ENCODE data around the gene HSP90AA1.

- TF ChIP-seq CTCF (IDR thresholded peaks at IDR 0.05; ENCODE audit: borderline replicate concordance, extremely low read depth, low read length, poor library complexity, severe bottlenecking) (no peak), EZH2 (IDR thresholded peaks at IDR 0.05; ENCODE audit: borderline replicate concordance, low read depth, low read length, severe bottlenecking) (no peak)
Measured at GRCh38 chr14:102050026-102050405, 36.8 kb downstream of the HSP90AA1 start.
